CD4-positive, alpha-beta T cell treated with Interleukin-4 for 4 hours (primary cell): ENCODE results near the gene TUBB6.
A peak's percentile ranks its signal among the peaks of the same experiment; 100 is the strongest.

Source experiments
- DNase-seq: peaks from one replicate; pipeline ENCODE4 v3.0.0-alpha.2; 2020

Gene TUBB6

DNA sequence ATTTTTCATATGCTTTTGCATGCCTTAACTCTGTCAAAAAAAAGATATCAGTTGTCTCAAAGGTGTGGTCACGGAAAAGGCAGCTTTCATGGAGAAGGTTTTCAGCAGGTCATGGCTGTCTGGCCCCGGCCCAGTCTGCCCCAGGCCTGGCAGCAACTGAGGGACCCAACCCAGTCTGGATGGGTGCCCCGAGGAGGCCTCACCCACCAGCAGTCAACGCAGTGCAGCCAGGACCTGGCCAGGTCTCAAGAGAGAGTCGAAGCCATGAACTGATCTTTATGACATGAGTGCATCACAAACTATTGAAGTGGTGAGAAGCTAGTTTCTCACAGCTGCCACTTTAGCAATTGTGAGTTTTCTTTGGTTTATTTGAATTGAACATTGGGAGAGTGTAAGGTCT is 7.9 kb downstream of the TUBB6 start:
- DNase-seq: no peak

DNA sequence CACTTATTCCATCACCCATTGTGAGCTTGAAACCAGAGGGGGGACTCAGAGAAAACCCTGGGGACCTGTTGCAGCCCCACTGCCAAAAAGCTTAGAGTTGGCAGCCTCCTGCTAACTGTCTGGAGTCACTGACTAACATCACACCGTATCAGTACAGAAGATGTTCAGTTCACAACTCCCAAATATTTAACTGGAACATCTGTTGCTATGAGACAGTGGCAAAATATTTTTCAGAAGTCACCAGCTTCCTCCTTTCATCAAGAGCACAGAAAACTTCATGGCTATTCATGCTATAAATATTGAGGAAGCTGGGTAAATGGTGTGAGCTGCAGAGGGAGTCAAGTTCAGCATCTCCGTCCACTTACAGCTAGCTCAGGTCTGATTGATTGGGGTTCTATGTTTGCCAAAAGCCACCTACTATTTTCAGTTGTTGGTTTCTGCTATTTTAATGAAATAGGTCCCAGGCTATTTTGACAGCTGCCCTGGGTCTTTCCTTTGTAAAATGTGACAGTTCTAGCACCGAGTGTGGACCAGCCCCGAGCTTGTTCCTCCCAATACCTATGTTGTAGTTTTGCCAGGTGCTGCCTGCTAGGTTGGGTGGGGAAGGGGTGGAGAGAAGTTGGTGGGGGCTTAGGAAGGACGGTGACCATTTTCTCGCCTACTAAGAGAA is 9.8 kb downstream of the TUBB6 start:
- DNase-seq: no peak

DNA sequence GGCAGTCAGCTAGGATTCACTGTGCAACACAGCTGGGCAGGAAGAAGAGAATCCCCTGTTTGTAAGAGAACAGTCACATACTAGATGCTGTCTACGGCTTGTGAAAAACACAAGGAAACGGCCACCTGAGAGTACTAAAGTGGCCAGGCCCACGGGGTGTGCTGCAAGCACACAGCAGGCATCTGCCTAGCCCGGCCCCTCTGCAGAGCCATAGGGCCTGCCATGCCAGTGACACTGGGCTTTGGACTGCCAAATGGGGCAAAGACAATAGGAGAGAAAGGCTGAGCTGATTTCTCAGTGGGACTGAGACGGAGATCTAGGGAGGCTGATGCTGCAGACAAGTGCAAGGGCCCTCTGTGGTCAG is 10.3 kb downstream of the TUBB6 start:
- no peak for DNase-seq

DNA sequence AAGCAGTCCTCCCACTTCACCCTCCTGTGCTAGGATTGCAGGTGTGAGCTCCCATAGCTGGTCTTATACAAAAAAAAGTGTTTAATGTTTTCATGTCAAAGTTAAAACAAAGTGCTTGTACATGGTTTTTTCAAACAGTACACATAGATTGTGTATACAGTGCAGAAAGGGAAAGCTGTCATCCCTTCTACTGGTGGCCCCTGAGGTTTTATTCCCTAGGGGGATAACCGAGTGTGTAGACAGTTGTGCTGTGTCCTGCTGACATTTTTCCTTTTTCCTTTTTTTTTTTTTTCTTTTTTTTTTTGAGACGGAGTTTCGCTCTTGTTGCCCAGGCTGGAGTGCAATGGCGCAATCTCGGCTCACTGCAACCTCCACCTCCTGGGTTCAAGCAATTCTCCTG is 10.8 kb downstream of the TUBB6 start:
- no peak for DNase-seq

DNA sequence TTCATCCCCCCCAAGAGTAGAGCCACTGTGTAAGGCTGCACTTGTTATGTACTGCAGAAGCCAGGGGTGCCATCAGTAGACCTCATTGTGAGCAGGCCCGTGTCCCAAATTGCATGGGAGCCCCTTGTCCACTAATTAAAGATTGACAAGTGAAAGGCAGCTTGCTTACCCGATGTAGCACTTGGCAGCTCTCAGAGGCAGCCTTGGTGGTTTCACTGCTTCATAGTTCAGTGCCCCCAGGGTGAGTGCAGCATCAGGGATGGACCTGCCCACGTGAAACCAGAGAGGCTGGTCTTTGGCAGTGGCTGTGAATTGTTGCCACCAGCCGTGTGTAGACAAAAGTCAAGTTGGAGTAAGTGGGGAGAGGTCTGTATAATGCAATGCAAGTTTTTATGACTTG is 13.3 kb downstream of the TUBB6 start:
- no peak for DNase-seq

DNA sequence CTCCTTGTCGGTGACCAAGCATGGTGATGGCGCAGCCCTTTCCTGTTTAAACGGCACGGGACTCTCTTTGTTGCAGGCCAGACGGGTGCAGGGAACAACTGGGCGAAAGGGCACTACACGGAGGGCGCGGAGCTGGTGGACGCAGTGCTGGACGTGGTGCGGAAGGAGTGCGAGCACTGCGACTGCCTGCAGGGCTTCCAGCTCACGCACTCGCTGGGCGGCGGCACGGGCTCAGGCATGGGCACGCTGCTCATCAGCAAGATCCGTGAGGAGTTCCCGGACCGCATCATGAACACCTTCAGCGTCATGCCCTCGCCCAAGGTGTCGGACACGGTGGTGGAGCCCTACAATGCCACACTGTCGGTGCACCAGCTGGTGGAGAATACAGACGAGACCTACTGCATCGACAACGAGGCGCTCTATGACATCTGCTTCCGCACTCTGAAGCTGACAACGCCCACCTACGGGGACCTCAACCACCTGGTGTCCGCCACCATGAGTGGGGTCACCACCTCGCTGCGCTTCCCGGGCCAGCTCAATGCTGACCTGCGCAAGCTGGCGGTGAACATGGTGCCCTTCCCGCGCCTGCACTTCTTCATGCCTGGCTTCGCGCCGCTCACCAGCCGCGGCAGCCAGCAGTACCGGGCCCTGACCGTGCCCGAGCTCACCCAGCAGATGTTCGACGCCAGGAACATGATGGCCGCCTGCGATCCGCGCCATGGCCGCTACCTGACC is 17.1 kb downstream of the TUBB6 start:
- DNase-seq: no peak

DNA sequence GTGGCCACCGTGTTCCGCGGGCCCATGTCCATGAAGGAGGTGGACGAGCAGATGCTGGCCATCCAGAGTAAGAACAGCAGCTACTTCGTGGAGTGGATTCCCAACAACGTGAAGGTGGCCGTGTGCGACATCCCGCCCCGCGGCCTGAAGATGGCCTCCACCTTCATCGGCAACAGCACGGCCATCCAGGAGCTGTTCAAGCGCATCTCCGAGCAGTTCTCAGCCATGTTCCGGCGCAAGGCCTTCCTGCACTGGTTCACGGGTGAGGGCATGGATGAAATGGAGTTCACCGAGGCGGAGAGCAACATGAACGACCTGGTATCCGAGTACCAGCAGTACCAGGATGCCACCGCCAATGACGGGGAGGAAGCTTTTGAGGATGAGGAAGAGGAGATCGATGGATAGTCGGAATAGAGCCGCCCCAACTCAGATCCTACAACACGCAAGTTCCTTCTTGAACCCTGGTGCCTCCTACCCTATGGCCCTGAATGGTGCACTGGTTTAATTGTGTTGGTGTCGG is 17.7 kb downstream of the TUBB6 start:
- DNase-seq: no peak

DNA sequence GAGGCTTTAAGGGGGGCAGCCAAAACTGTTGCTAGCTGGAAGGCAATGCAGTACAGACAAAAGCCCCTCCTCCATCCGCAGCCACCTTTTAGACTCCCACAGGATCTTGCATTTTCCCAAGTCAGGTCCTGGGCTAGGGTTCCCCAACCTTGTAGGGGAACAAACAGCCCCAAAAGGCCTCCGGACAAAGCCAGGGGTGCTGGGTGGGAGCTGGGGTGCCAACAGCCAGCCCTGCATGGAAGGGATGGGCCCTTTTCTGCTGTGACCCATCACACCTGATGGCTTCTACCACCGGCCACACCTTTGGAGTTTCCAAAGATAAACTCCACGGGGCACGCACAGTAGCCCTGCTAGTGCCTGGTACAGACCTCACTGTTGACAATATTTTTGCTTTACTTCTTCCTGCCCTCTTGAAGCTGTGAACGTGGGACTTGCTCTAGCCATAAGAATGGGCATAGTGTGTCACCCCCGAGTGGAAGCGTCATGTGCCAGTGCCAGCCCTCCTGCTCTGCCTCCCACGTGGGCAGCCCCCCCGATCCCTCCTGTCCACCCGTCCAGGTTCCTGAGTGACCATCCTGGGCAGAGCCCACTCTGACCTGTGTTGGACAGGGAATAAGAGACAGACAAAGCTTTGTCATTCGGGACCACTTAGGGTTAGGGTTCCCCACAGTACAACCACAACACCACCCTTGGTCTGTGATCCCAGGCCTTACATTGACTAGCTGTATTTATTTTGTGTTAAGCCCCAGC is 18.8 kb downstream of the TUBB6 start:
- no peak for DNase-seq

DNA sequence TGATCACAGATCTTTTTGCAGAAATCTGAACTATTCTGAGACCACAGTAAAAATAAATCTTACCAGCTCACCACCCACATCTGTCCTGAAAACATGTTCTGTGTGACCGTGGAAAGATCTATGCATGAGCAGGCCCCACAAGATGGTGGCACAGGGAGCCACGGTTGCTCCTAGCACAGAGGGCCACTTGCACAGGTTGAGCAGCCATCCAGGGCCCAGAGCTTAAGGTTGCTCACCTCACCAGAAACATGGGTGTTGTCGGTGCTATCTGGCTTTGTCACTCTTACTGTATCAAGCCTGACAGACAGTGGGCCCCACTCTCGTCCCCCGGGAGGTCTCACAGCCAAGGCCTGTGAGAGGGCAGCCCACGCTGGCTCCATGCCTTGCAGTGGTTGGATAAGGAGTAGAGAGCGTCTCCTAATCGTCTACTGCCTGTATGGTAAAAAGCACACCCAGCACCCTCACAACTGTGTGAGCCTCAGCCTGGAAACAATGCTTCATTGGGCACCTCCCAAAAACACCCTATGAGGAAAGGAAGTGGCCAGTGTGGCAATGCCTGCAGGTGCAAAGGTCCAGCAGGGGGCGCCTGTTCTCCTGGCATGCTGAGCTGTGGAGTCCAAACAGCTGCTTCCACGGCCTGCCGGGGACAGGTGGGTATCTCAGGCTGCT is 19.6 kb downstream of the TUBB6 start:
- DNase-seq: peak; percentile 59

DNA sequence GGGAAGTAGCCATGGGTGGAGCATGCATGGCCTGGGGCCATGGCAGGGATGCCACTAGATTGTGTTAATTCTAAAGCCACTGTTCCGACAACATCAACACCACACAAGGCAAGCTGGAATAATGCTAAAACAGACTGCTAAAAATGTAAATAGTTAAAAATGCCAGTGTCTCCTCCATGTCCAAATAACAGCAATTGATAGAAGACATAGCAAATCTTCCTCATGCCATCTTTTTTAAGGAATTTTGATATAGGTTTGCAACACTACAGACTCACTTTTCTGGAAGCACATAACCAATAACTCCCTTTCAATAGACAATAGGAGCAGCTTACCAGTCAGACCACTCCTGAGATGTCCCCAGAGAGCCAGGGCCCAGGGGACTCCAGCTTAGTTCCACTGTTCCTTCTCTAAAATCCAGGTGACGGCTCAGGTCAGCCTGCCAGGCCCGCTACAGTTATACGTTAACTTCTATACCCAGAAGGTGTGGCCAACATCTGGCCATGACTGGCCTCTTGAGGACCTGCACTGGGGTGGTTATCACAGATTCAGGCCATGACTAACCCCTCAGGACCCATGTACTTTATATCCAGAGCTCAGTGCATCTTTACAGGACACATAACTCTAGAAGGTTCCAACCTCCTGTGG is 20.3 kb downstream of the TUBB6 start:
- no peak for DNase-seq

DNA sequence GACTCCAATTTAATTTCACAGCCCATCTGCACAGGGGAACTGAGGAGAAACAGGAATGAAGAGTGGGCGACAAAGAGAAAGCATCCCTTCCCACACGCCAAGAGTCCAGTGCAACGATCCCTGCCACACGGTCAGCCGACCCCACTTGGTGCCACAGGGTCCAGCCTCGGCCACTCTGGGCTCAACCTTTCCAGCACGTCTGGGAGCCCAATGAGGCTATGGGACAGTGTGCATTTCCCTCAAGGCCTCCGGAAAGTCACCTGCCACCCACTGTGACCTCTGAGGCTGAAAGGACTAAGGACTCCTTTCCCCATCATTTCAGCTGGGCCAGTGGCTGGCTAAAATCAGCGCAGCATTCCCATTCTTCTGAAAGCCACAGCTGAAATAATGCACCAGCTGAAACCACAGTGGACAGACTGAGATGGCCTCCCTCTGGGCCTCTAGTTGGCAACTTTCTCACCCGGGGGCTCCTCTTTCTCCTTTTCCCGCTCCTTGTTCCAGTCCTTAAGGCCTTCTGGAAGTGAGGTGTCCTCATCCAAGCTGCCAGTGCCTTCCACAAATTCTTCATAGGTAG is 21.2 kb downstream of the TUBB6 start:
- no peak for DNase-seq

DNA sequence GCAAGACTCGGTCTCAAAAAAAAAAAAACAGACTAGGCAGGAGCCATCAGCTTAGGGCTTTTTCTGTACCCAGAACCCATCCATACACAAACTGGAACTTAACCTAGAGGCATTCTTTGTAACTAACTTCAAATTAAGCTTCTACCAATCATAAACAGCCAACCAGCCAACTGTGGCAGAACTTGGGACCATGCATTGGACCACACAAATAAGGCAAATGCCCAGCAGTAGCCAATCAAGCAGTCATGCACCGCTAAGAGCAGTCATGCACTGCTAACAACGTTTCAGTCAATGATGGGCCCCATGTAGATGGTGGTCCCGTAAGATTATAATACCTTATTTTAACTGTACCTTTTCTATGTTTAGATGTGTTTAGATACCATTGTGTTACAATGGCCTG is 22.7 kb downstream of the TUBB6 start:
- no peak for DNase-seq

DNA sequence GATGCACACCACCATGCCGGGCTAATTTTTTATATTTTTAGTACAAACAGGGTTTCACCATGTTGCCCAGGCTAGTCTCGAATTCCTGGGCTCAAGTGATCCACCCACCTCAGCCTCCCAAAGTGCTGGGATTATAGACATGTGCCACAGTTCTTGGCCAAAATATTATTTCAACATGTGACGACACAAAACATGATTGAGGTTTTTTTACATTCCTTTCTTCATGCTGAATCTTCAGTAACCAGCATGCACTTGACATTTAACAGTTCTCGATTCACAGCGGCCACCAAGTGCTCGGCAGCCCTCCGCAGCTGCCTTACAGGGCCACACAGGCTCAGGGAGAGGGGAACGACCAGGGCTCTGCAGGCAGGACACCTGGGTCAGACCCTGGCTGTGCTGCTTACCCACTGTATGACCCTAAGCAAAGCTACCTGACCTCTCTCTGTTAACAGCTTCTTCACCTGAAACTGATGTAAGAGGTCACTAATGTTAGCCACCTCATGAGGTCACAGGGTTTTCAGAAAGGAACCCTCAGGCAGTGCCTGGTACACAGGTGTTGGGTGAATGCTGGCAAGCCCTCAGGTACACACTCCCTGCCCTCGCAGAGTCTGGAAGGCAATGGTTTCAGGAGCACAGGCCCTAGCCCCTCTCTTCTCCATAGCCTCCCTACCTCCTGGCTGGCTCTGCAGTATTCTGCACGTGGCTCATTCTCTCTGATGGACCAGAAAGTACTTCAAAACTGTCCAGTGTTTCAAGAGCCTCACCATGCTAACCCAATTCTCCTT is 25.7 kb downstream of the TUBB6 start:
- DNase-seq: no peak

DNA sequence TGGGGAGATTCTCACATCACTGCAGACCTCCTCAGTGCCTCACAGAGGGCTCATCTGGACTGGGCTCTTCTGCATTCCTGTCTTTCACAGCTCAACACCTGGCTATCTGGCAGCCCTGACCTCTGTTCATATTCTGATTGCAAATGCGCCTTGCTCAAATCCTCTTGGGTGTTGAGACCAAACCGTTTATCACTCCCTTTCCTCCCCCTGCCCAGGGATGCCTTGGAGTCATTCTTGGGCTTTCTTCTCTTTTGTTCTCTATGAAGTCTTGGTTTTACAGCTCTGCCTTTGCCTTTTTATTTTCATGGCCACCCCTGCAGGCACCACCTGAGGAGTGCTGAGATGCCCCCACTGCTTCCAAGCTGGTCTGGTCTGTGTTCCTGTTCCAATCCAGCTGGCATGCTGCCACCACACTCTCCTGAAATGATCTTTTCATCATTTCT is 26.3 kb downstream of the TUBB6 start:
- DNase-seq: no peak

DNA sequence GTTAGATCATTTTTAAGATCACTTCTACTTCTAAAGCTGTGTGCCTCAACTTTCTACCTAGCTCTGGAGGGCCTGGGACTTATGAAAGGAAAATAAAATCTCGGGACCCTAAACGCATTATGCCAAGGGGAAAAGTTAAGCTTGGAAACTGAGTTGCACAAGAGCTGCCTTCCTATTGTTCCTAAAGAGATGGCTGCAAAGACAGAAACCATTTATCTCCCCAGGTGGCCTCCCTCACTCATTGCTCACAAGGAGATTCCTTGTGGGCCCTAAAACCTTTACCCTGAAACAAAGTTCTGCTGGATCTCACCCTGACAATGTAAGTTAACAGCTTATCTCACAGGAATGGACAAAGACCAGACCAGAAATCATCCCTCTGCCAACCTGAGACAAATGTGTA is 26.8 kb downstream of the TUBB6 start:
- DNase-seq: no peak

DNA sequence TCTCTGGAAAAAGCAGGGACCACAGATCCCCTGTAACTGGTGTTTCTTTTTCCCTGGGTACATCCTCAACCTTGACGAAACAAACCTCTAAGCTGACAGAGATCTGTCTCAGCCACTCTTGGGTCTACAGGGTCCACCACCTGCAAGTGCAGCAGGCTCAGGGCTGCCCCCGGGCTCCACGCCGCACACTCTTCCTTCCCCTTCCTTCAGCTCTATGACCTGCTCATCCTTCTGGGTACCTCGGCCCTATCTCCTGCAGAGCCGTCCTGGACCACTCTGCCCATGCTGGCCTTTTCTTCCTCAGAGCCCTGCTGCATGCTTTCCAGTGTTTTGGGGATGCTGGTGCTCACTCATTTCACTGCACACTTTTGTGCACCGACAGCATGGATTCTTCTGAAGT is 27.5 kb downstream of the TUBB6 start:
- DNase-seq: no peak

DNA sequence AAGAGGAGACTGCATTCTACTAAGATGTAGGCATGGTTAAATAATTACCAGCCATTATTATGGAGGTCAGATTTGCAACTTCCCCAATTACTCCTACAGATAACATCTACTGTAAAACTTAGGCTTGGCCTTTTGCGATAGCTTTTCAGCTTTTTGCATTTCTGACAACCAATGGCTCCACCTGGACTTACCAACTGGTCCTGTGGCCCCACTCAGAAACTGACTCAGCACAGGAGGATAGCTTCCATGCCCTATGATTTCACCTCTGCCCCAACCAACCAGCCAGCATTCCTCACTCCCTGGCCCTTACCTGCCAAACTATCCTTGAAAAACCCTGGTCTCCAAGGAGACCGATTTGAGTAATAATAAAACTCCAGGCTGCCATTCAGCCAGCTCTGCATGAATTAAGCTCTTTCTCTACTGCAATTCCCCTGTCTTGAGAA is 28.2 kb downstream of the TUBB6 start:
- no peak for DNase-seq

DNA sequence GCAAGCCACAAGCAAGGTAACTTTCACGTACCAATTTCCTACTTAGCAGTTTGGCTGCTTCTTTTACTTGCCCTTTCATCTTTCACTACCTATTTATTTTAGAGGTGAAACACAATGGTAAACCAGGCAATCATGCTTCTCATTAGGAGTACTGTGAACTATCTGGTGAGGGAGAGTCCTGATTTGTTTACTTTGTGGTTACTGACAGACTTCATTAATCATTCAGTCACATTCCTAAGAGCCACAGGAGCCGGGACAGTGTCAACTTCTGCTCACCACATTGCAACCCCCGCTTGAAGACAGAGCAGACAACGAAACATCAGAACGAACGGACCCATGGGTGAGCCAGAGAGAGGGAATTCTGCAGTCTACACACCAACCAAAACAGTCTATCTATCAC is 28.8 kb downstream of the TUBB6 start:
- no peak for DNase-seq

DNA sequence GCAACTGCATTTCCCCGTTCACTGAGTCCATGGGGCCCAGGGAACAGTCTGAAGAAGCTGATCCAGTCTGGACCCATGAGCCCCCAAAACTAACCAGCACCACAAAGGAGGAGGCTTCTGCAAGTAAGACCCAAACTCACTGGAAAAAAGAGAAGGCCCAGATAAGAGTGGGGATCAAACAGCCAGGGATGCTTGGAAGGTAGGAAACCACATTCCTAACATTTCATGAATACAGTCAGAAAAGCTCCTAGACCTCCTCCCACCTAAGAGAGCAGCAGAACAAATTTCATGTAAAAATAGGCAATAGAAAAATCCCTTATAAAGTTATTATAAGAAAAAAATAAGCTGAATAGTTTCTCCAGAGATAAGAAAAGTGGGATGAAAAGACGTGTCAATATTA is 30.3 kb downstream of the TUBB6 start:
- DNase-seq: no peak

DNA sequence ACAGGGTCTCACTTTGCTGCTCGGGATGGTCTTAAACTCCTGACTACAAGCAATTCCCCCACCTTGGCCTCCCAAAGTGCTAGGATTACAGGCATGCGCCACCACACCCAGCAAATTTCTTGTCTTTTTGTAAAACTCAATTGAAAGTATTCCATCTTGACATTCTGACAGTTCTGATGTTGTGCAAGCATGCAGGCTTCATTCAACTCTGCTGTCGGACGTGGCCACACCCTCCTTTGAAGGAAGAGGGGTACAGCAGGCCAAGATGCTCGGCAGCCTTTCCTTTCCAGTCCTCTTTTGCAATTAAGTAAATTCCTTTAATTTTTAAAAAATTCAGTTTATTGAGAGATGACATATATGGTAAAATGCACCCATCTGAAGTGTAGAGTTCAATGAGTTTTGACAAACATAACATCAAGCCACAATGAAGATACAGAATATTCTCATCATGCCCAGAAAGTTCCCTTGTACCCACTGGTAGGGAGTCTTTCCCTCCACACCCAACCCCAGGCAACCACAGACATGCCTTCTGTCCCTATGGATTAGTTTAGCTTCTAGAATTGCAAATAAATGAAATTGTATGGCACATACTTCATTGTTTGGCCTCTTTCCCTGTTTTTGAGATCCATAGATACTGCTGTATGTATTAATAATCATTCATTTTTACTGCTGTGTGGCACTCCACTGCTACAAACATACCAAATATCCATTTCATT is 33.1 kb downstream of the TUBB6 start:
- DNase-seq: no peak

DNA sequence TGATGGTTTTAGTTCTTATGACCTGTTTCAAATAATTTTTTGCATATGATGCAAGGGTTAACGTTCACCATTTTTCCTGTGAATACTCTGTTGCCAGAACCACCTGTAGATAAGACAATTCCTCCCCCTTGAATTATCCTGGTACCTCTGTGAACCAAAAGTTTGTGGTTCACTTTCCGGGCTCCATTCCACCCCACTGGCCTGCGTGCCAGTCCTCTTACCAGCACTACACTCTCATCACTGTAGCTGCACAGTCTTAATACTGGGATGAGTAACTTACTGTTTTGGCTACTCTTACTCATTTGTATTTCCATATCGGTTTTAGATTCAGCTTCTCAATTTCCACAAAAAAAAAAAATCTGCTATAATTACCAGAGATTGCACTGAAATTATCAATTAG is 34.6 kb downstream of the TUBB6 start:
- no peak for DNase-seq
